Gastrocnemius medialis (tissue), 4 donors: ENCODE measurements around the gene SLC22A15. TPM values are rescaled to one million over a fixed set of nuclear protein-coding genes. Genes with fewer than 3 reads are reported as not detected.

Source experiments
- ATAC-seq, 2 donors: fragments of 150-250 bp; one replicate each; pipeline ENCODE4 v1.9.1; 2016
- DNase-seq, 2 donors: peaks; one replicate each; pipeline ENCODE4 v3.0.0-alpha.2; 2019
- H3K27ac ChIP-seq, 4 donors: fragments of 200-600 bp; sonication (generic); 1 replicate in 1 of 4; 2 replicates in 3 of 4; pipeline ENCODE4 v1.5.1; 2016 to 2018; ENCODE audit warnings: mild to moderate bottlenecking in 2 of 4, moderate library complexity in 1 of 4
- H3K27me3 ChIP-seq, 3 donors: fragments of 200-600 bp; sonication (generic) in 2 of 3; 1 replicate in 1 of 3; 2 replicates in 2 of 3; pipeline versions ENCODE4 v1.5.1 to v1.6.0; 2016 to 2019; ENCODE audit warnings: mild to moderate bottlenecking in 1 of 3, moderate library complexity in 1 of 3
- H3K36me3 ChIP-seq, 2 donors: fragments of 200-600 bp; sonication (generic) in 1 of 2; one replicate each; pipeline ENCODE4 v1.5.1; 2017 to 2018
- H3K4me1 ChIP-seq, 2 donors: fragments of 200-600 bp; sonication (generic) in 1 of 2; one replicate each; pipeline ENCODE4 v1.5.1; 2016 to 2017; ENCODE audit warnings: mild to moderate bottlenecking in 2 of 2
- H3K4me3 ChIP-seq, 4 donors: fragments of 200-600 bp; sonication (generic) in 3 of 4; 1 replicate in 1 of 4; 2 replicates in 3 of 4; pipeline ENCODE4 v1.5.1; 2016 to 2019; ENCODE audit warnings: mild to moderate bottlenecking in 2 of 4
- H3K9me3 ChIP-seq, 3 donors: fragments of 200-600 bp; sonication (generic) in 2 of 3; 1 replicate in 1 of 3; 2 replicates in 2 of 3; pipeline ENCODE4 v1.5.1; 2016 to 2019
- POLR2A ChIP-seq, 2 donors: fragments of 450-650 bp; IDR thresholded peaks; one replicate each; pipeline ENCODE4 v1.6.1; 2017; ENCODE audit warnings: antibody characterized with exemption in 2 of 2, mild to moderate bottlenecking in 2 of 2, moderate library complexity in 2 of 2
- in situ Hi-C, 4 donors: fragments of 200-750 bp; cut with MboI; loops; one replicate each; pipeline versions ENCODE4 v1.15.0 to v1.8.0; 2017; ENCODE audit warnings: low sequenced_read_pairs in 4 of 4
- intact Hi-C: fragments of 100-400 bp; cut with DNase I; formaldehyde crosslinking; loops from one replicate; pipeline ENCODE4 v1.15.1; 2023; ENCODE audit warnings: low total_unique reads
- total RNA-seq, 4 donors: library from RNA; depleted of rRNA; stranded (reverse); fragments of >200 nt; gene quantifications; one replicate each; pipeline versions ENCODE4 v1.1.0 to v1.2.3, GENCODE V29; 2016
- TF ChIP-seq, protein P1 (sequence below), 5 experiments: fragments of 450-650 bp in 3 of 5; fragments of 200-600 bp in 2 of 5; sonication (generic) in 2 of 5; IDR thresholded peaks in 4 of 5; conservative IDR thresholded peaks in 1 of 5; 1 replicate in 4 of 5; 2 replicates in 1 of 5; pipeline ENCODE4 v1.5.1; 2016 to 2019; ENCODE audit warnings: antibody characterized with exemption in 5 of 5, mild to moderate bottlenecking in 3 of 5, moderate library complexity in 3 of 5

SLC22A15 gene
- total RNA-seq, 4 donors from 2014 or later, result 0.15 to 0.62 (median 0.41) TPM

DNA sequence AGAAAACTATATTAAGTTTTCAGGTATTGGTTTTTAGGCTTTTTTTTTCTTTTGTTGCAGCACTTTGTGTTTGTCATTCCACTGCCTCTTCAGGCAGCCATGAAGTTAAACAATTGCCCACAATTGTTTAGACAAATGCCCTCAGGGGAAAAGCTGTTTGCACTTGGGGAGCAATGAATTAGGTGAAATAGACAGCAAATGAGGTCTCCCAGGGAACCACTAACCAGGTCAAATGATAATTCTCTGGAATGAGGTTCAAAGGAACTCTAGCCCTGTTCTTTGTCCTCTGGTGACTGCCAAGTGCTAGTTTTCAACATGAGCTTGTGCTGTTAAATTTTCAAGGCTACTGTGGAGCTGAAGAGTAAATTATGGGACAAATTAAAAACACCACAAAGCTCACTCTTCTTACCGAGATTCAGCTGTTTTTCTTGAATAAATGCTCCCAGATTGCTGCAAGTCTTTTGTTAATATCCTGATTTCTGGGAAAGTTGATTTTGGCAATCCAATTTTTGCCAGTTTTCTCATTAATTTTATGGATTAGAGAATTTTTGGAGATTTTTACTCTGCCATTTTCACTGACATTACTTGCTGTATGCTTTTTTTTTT, 119.8 kb downstream of the SLC22A15 start:
- DNase-seq (no peak), ATAC-seq (no peak)
- no peak for TF ChIP-seq POLR2A (IDR thresholded peaks at IDR 0.05)
- TF ChIP-seq, protein P1, sequence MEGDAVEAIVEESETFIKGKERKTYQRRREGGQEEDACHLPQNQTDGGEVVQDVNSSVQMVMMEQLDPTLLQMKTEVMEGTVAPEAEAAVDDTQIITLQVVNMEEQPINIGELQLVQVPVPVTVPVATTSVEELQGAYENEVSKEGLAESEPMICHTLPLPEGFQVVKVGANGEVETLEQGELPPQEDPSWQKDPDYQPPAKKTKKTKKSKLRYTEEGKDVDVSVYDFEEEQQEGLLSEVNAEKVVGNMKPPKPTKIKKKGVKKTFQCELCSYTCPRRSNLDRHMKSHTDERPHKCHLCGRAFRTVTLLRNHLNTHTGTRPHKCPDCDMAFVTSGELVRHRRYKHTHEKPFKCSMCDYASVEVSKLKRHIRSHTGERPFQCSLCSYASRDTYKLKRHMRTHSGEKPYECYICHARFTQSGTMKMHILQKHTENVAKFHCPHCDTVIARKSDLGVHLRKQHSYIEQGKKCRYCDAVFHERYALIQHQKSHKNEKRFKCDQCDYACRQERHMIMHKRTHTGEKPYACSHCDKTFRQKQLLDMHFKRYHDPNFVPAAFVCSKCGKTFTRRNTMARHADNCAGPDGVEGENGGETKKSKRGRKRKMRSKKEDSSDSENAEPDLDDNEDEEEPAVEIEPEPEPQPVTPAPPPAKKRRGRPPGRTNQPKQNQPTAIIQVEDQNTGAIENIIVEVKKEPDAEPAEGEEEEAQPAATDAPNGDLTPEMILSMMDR (IDR thresholded peaks at IDR 0.05 in 4 of 5, conservative IDR thresholded peaks at IDR 0.05 in 1 of 5), result no peak
- no peak overlapping the region for H3K4me3 ChIP-seq
- no peak overlapping the region for H3K27ac ChIP-seq
- in situ Hi-C loops, result no loop called here
- intact Hi-C loops, result no loop called here
- H3K36me3 ChIP-seq, result no peaks in the 10 kb centered on the region
- no peaks in the 10 kb centered on the region for H3K27me3 ChIP-seq
- no peaks in the 10 kb centered on the region for H3K9me3 ChIP-seq
- no peaks in the 10 kb centered on the region for H3K4me1 ChIP-seq

DNA sequence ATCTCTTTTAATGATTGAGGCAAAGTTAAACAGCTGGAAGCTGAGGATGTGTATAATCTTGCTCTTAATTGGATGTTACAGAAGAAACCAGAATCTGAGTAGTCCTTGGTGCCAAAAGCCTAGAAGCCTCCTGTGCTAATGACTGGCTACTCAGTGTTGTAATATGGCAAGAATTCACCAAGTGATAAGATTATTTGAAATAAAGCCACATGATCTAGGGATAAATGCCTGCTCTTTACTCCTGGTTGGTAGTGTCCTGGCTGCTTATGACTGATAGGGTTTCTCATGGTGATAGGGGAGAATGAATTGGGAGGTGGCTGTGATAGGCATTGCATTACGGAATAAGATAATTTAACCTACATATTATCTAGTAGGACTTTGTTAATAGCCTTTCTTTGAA, 121.3 kb downstream of the SLC22A15 start:
- DNase-seq (no peak), ATAC-seq (no peak)
- TF ChIP-seq, protein P1 (IDR thresholded peaks at IDR 0.05 in 4 of 5, conservative IDR thresholded peaks at IDR 0.05 in 1 of 5), result no peak
- no peak for TF ChIP-seq POLR2A (IDR thresholded peaks at IDR 0.05)
- Histone ChIP-seq H3K27ac (no peak overlapping the region), H3K9me3 (no peaks in the 10 kb centered on the region), H3K4me1 (no peaks in the 10 kb centered on the region), H3K27me3 (no peaks in the 10 kb centered on the region), H3K4me3 (no peak overlapping the region), H3K36me3 (no peaks in the 10 kb centered on the region)
- intact Hi-C loops (no loop called here), in situ Hi-C loops (no loop called here)

DNA sequence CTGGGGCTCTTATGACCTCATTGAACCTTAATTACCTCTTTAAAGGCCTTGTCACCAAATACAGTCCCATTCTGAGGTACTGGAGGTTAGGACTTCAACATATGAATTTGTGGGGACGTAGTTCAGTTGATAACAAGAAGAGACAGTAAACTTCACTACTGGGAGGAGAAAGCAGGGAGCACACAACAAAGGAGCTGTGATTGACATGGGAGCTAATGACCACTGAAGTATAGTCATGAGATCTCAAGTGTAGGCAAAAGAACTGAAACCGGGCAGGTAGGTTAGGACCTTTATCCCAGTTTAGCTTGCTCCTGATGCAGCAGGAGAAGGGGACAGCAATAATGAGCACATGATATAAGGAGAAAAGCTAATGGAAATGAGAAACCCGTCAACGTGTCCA, 123.1 kb downstream of the SLC22A15 start:
- no peak overlapping the region for H3K4me3 ChIP-seq
- no peak overlapping the region for H3K27ac ChIP-seq
- no peak for DNase-seq
- no peak for TF ChIP-seq POLR2A (IDR thresholded peaks at IDR 0.05)
- TF ChIP-seq, protein P1 (IDR thresholded peaks at IDR 0.05 in 4 of 5, conservative IDR thresholded peaks at IDR 0.05 in 1 of 5), result no peak
- no peaks in the 10 kb centered on the region for H3K27me3 ChIP-seq
- H3K36me3 ChIP-seq, result no peaks in the 10 kb centered on the region
- in situ Hi-C loops, result no loop called here
- H3K9me3 ChIP-seq, result no peaks in the 10 kb centered on the region
- intact Hi-C loops, result no loop called here
- ATAC-seq, result no peak
- no peaks in the 10 kb centered on the region for H3K4me1 ChIP-seq

DNA sequence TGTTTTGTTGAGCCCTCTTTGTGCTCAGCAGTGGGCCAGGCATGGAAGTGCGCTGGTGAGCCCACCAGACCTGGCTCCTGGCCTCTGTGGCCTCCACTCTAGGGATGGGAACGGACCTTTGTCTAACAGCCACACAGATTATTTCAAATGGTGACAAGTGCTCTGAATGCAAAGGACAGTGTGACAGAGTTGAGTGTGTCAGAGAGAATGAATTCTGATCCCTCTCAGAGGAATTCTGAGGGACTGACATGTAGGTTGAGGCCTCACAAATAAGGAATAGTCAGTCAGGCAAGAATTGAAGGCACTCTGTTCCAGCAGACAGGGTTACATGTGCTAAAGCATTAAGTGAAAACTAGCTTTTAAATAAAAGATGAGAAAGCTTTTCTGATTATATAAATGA, 123.6 kb downstream of the SLC22A15 start:
- Histone ChIP-seq H3K4me3 (no peak overlapping the region), H3K27ac (no peak overlapping the region), H3K36me3 (no peaks in the 10 kb centered on the region), H3K4me1 (no peaks in the 10 kb centered on the region), H3K27me3 (no peaks in the 10 kb centered on the region), H3K9me3 (no peaks in the 10 kb centered on the region)
- TF ChIP-seq, protein P1 (IDR thresholded peaks at IDR 0.05 in 4 of 5, conservative IDR thresholded peaks at IDR 0.05 in 1 of 5), result no peak
- no peak for TF ChIP-seq POLR2A (IDR thresholded peaks at IDR 0.05)
- no peak for DNase-seq
- intact Hi-C loops (no loop called here), in situ Hi-C loops (no loop called here)
- no peak for ATAC-seq

DNA sequence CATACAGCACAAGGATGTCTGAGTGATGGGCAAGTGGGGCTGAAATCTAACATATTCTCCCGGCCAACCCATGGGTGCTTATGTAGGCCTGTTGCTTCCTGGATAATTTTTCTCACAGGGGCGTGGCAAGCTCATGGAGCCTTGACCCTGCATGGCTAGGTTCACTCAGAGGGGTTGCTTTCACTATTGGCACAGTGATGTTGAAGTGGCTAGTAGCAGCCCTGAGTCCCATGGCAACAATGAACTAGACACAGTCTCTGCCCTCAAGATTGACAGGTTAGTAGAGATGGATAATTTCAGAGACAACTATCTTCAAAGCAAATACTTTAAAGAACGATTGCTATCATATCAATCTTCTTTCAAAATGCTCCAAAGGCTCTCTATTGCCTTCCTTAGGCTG, 128.4 kb downstream of the SLC22A15 start:
- DNase-seq (no peak), ATAC-seq (no peak)
- Histone ChIP-seq H3K27me3 (no peaks in the 10 kb centered on the region), H3K27ac (no peak overlapping the region), H3K9me3 (no peaks in the 10 kb centered on the region), H3K36me3 (no peaks in the 10 kb centered on the region), H3K4me3 (no peak overlapping the region), H3K4me1 (no peaks in the 10 kb centered on the region)
- intact Hi-C loops (no loop called here), in situ Hi-C loops (no loop called here)
- TF ChIP-seq POLR2A (IDR thresholded peaks at IDR 0.05), result no peak
- TF ChIP-seq, protein P1 (IDR thresholded peaks at IDR 0.05 in 4 of 5, conservative IDR thresholded peaks at IDR 0.05 in 1 of 5), result no peak
